RWPE1 (cell line): Measurements from ENCODE around the gene HMCES.

Source experiments
- CTCF ChIA-PET: fragments of 350-600 bp; sonication (Branson Sonifier 250); formaldehyde crosslinking; extraction: SDS; loops from one replicate; lab custom pipeline; 2021; lab: Yijun Ruan, JAX
- POLR2A ChIA-PET: fragments of 400-600 bp; formaldehyde crosslinking; extraction: SDS; loops from one replicate; lab custom pipeline; 2020; ENCODE audit warnings: antibody characterized with exemption; ENCODE audit not compliant: low non-redundant PET; lab: Yijun Ruan, JAX
- DNase-seq: peaks from one replicate; pipeline ENCODE4 v3.0.0; 2012; ENCODE audit warnings: low spot score
- H3K27ac ChIP-seq: fragments of 450-650 bp; 2 replicates; pipeline ENCODE4 v1.5.1; 2017
- TF ChIP-seq, protein P1 (sequence below): fragments of 450-650 bp; conservative IDR thresholded peaks from 2 replicates; pipeline ENCODE4 v1.5.1; 2017; ENCODE audit warnings: low read depth, mild to moderate bottlenecking

The HMCES gene

GRCh38 chr3:129254536-129255230 is 24.0 kb upstream of the HMCES start:
- POLR2A ChIA-PET: interaction anchor here (0.6 to 0.7 kb wide), 2 partner anchors 31 to 177 kb away, joined by 3 read pairs; no protein-coding TSS in a partner anchor
- CTCF ChIA-PET: no interaction called here
- H3K27ac ChIP-seq: no peak overlapping the region
- TF ChIP-seq, protein P1, sequence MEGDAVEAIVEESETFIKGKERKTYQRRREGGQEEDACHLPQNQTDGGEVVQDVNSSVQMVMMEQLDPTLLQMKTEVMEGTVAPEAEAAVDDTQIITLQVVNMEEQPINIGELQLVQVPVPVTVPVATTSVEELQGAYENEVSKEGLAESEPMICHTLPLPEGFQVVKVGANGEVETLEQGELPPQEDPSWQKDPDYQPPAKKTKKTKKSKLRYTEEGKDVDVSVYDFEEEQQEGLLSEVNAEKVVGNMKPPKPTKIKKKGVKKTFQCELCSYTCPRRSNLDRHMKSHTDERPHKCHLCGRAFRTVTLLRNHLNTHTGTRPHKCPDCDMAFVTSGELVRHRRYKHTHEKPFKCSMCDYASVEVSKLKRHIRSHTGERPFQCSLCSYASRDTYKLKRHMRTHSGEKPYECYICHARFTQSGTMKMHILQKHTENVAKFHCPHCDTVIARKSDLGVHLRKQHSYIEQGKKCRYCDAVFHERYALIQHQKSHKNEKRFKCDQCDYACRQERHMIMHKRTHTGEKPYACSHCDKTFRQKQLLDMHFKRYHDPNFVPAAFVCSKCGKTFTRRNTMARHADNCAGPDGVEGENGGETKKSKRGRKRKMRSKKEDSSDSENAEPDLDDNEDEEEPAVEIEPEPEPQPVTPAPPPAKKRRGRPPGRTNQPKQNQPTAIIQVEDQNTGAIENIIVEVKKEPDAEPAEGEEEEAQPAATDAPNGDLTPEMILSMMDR: no peak
- no peak for DNase-seq

DNA sequence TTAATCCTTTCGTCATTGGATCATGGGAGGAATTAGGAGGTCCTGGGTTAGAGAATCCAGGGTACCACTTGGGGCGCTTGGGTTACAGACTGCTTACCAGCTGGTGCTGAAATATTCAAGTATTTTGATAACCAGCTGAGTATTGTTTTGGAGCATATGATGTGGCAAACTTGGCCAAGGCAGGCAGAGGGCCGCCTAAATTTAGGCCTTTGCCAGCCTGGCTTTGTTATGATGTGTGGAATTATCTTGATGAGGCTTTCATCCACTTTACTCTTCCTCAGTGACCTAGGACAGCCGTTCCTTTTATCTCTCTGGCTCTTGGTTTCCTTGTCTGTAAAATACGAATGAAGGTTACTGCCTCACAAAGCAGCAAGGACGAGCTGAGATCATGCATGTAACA is 22.4 kb upstream of the HMCES start:
- ChIA-PET CTCF (no interaction called here), POLR2A (no interaction called here)
- no peak for DNase-seq

GRCh38 chr3:129257609-129258008 is 21.1 kb upstream of the HMCES start:
- CTCF ChIA-PET: no interaction called here
- H3K27ac ChIP-seq: no peak overlapping the region
- TF ChIP-seq, protein P1: no peak
- POLR2A ChIA-PET: no interaction called here
- DNase-seq: no peak

More for the DNA sequence above, 22.4 kb upstream of the HMCES start:
- H3K27ac ChIP-seq: no peak overlapping the region
- TF ChIP-seq, protein P1: no peak

DNA sequence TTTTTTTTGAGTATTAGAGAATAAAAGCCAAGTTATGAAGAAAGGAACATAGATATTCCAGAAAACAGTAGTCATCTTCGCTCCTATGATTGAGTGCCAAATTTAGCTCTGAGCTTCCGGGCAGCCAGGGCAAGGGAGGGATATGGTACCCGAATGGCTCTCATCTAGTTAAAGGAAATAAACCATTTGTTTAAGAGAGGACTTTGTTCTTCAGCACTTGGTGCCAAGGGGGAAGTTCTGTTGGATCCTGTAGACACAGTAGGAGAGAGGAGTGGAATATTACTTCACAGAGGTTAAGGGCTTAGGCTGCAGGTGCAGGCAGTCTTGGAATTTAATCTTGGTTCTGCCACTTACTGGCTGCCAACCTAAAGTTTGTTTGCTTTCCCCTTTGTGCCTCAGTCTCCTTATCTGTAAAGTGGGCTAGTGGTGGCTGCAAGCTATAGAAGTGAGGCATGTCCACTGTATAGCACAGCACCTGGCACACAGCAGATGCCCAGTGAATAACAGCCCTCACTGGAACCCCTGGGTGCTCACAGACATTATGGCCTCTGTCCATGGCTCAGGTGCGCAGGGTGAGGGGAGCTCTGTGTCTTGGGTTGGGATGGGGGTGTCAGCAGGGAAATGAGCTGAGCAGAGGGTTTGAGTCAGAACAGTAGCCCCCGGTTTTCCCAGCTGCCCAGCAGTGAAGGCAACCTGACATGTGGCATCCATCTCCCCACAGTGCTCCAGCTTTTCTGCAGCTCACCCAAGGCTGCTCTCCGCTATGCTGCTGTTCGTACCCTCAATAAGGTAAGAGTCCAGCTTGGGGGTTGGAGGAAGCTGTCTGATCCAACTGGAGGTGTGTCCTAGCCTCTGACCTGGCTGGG is 18.8 kb upstream of the HMCES start:
- no peak for DNase-seq
- ChIA-PET CTCF (no interaction called here), POLR2A (no interaction called here)
- TF ChIP-seq, protein P1: no peak
- H3K27ac ChIP-seq: no peak overlapping the region

DNA sequence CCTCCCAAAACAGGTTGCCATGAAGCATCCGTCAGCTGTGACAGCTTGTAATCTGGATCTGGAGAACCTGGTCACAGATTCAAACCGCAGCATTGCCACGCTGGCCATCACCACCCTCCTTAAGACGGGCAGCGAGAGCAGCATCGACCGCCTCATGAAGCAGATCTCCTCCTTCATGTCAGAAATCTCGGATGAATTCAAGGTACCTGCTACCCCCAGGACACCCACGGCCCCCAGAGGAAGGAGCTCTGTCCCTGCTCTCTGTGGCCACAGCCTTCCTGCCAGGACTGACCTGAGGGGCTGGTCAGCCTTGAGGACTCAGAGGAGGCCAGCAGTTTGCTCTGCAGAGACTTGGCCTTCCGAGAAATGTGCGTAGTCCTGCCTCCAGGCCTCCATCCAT is 18.1 kb upstream of the HMCES start:
- ChIA-PET POLR2A (no interaction called here), CTCF (no interaction called here)
- no peak overlapping the region for H3K27ac ChIP-seq
- DNase-seq: no peak
- TF ChIP-seq, protein P1: no peak

- CTCF ChIA-PET: no interaction called here
- POLR2A ChIA-PET: no interaction called here
- DNase-seq: no peak
- TF ChIP-seq, protein P1: no peak
- H3K27ac ChIP-seq: no peak overlapping the region
Observed at GRCh38 chr3:129261894-129262293, 16.8 kb upstream of the HMCES start.
